Measurements from ENCODE around the gene CDH6. TPM values are rescaled to one million over a fixed set of nuclear protein-coding genes. Genes with fewer than 3 reads are reported as not detected.
A peak's percentile ranks its signal among the peaks of the same experiment; 100 is the strongest.
"Not testable (repeated sequence)": the region's sequence is repeated elsewhere in the genome, so short reads cannot be mapped to it uniquely, and the experiment has no call there.

Gene CDH6
- total and polyA plus RNA-seq, 2 of the 4 experiments (the other 2 are of a cell fraction), result 72.2 to 232 TPM

- H3K4me3 ChIP-seq (ENCODE audit: insufficient read depth, low read depth, low read length); H3K79me1 ChIP-seq (ENCODE audit: low read depth in 1 of 2, low read length in 2 of 2); CTCF ChIA-PET; in situ Hi-C loops (cut with MboI; ENCODE audit: low sequenced_read_pairs); H2AFZ ChIP-seq (replicated peaks; ENCODE audit: low read length, poor library complexity); H3K36me3 ChIP-seq (ENCODE audit: control insufficient read depth, insufficient read depth, low read length); BruUV-seq (replicated peaks); H3K27me3 ChIP-seq (ENCODE audit: control insufficient read depth, insufficient read depth, low read length); ATAC-seq (ENCODE audit: low read depth); H3K9ac ChIP-seq (ENCODE audit: low read depth, low read length); H3K9me3 ChIP-seq (ENCODE audit: control insufficient read depth, insufficient read depth, low read length); H4K20me1 ChIP-seq (ENCODE audit: insufficient read depth, low read length); POLR2A ChIA-PET (ENCODE audit: unreplicated experiment); dilution Hi-C loops (cut with HindIII; ENCODE audit: low sequenced_read_pairs, unreplicated experiment): not testable (repeated sequence)
- Histone ChIP-seq H2BK5ac (ENCODE audit: low read depth, low read length, poor library complexity, severe bottlenecking) (peak overlapping the region; percentile 100), H4K8ac (ENCODE audit: low read depth in 2 of 2, low read length in 2 of 2) (peak overlapping the region; percentile 46 to 89), H3K4me1 (ENCODE audit: control insufficient read depth, insufficient read depth, low read length) (peaks cover 34% of the 10 kb centered on the region), H2AK5ac (ENCODE audit: low read depth, low read length) (peak overlapping the region; percentile 79), H2BK15ac (ENCODE audit: low read depth, low read length) (peak overlapping the region; percentile 93), H3K4ac (ENCODE audit: low read depth, low read length) (peak overlapping the region; percentile 97), H4K91ac (ENCODE audit: insufficient read depth, low read depth, low read length) (peak overlapping the region; percentile 88), H3K9me1 (ENCODE audit: insufficient read depth, low read length) (peaks cover 13% of the 10 kb centered on the region), H3K18ac (ENCODE audit: low read depth, low read length) (peak overlapping the region; percentile 96), H4K5ac (ENCODE audit: low read depth, low read length) (peak overlapping the region; percentile 95), H3K56ac (ENCODE audit: extremely low read depth, insufficient read depth, low read length) (peak overlapping the region; percentile 75), H3K27ac (ENCODE audit: insufficient read depth, low read length) (peak overlapping the region; percentile 90), H3K23ac (ENCODE audit: low read depth, low read length) (peak overlapping the region; percentile 91; the same call in 1 of the 2 replicates), H2AK9ac (replicated peaks; ENCODE audit: low read depth, low read length, poor library complexity) (peak overlapping the region; percentile 68), H2BK20ac (ENCODE audit: low read depth, low read length) (peak overlapping the region; percentile 98), H3K14ac (replicated peaks; ENCODE audit: low read depth, low read length) (peak overlapping the region; percentile 94), H2BK120ac (ENCODE audit: low read depth, low read length) (peak overlapping the region; percentile 98), H3K4me2 (ENCODE audit: low read depth, low read length) (peak overlapping the region; percentile 10; the same call in 1 of the 2 replicates)
- no CpG with 5 or more reads among the region's 6 CpGs for WGBS, 2 experiments (ENCODE audit: extremely low coverage in 2 of 2, insufficient read length in 1 of 2)
- DNase-seq, result peak; percentile 35
- intact Hi-C loops (cut with micrococcal nuclease), result loop anchor here (5.0 kb wide), 1 partner anchor 115 kb away; no protein-coding TSS in a partner anchor
These were observed 168.4 kb downstream of the CDH6 start for GRCh38 chr5:31361704-31362528.

Data from IMR-90 (cell line).